ENCODE data around the gene C14orf119. TPM values are rescaled to one million over a fixed set of nuclear protein-coding genes. Genes with fewer than 3 reads are reported as not detected.

The C14orf119 gene
- total and polyA plus RNA-seq, 9 of the 15 experiments (the other 6 are each of a cell fraction or from before 2014, with no cell fraction given), result 36.7 to 251 (median 51.8) TPM

DNA sequence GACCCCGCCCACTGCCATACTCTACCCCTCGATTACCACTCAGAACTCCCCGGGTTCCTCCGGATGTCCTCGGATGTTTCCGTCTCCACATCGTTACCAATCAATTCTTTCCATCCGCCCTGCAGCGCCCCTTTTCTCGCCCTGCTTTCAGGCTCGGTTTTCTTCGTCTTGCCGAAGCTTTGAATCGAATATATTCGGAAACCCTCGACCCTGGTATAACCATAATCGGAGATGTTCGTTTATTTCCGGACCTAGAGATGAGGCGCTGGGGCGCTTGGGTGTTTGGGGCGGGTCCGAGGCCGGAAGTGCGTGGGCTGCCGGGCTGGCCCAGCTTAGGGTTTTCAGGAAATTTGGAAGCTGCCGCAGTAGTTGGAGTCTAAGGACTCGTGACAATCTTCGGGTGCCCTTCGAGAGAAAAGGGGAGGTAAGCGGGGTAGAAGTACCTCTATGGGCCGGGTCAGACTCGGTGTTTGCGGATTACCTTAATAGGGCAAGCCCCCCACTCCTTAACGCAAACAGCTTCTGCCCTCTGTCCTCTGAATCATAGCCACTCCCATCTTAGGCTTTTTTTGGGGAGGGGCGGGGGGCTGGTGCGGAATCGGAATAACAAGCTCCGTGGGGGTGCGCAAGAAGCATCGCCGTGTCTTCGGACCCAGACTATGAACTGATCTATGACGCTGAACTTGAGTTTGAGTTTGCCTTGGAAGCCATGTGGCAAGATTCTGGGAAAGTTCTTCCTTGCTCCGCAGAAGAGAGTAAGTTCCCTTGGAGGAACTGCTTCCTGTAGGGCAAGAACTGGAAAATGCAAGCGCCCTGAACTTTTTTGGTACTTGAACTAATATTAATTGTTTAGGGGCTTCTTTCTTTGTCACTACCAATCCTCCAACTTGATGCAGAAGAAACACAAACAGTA, at the start of gene C14orf119 (continued):
- TF ChIP-seq, protein P1, sequence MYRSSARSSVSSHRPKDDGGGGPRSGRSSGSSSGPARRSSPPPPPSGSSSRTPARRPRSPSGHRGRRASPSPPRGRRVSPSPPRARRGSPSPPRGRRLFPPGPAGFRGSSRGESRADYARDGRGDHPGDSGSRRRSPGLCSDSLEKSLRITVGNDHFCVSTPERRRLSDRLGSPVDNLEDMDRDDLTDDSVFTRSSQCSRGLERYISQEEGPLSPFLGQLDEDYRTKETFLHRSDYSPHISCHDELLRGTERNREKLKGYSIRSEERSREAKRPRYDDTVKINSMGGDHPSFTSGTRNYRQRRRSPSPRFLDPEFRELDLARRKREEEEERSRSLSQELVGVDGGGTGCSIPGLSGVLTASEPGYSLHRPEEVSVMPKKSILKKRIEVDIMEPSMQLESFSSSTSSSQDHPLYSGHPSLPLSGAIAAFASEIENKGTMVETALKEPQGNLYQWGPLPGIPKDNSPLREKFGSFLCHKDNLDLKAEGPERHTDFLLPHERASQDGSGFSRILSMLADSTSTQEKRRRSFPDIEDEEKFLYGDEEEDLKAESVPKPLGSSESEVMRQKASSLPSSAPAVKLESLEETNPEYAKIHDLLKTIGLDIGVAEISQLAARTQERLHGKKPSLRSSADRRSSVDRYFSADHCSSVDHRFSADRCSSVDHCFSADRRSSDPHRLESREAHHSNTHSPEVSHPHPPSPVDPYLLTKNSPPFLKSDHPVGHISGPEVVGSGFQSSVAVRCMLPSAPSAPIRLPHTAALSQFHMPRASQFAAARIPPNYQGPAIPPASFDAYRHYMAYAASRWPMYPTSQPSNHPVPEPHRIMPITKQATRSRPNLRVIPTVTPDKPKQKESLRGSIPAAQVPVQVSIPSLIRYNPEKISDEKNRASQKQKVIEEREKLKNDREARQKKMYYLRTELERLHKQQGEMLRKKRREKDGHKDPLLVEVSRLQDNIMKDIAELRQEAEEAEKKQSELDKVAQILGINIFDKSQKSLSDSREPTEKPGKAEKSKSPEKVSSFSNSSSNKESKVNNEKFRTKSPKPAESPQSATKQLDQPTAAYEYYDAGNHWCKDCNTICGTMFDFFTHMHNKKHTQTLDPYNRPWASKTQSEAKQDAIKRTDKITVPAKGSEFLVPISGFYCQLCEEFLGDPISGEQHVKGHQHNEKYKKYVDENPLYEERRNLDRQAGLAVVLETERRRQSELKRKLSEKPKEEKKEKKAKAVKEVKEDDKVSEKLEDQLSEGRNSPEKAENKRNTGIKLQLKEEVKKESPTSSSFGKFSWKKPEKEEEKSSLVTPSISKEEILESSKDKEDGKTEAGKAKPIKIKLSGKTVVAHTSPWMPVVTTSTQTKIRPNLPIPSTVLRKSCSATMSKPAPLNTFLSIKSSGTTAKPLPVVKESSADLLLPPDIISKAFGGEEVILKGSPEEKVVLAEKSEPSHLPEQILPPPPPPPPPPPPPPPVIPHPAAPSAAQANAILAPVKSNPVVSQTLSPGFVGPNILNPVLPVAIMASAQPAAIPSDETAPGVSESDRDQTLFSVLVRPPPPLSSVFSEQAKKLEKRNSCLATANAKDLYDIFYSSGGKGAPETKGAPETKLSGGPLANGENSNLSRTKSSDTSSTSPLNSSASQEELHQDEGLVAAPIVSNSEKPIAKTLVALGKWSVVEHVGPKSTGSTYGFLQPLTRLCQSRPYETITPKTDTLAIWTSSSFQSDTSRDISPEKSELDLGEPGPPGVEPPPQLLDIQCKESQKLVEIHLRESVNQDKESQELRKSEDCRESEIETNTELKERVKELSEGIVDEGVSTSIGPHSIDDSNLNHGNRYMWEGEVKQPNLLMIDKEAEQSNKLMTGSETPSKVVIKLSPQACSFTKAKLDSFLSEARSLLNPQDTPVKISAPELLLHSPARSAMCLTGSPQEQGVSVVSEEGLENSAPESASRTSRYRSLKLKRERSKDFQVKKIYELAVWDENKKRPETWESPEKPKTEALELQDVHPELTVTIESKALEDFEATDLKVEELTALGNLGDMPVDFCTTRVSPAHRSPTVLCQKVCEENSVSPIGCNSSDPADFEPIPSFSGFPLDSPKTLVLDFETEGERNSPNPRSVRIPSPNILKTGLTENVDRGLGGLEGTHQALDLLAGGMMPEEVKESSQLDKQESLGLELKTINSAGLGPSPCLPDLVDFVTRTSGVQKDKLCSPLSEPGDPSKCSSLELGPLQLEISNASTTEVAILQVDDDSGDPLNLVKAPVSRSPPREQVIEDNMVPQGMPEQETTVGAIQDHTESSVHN (IDR thresholded peaks at IDR 0.05; ENCODE audit: borderline replicate concordance in 1 of 2, low read depth in 1 of 2), result no peak
- TF ChIP-seq TEAD4 (IDR thresholded peaks at IDR 0.05; ENCODE audit: low read length) (peak; percentile 37), TEAD4 (CRISPR knock-in tag; IDR thresholded peaks at IDR 0.05; ENCODE audit: borderline replicate concordance) (no peak), FOXK1 (CRISPR knock-in tag; IDR thresholded peaks at IDR 0.05; ENCODE audit: borderline replicate concordance) (no peak), ZNF76 (CRISPR knock-in tag; IDR thresholded peaks at IDR 0.05; ENCODE audit: borderline replicate concordance) (no peak), PHB (CRISPR knock-in tag; IDR thresholded peaks at IDR 0.05) (0 out of 2 replicates have a peak, but pooled peaks have one; percentile 78)
- TF ChIP-seq, protein P2, sequence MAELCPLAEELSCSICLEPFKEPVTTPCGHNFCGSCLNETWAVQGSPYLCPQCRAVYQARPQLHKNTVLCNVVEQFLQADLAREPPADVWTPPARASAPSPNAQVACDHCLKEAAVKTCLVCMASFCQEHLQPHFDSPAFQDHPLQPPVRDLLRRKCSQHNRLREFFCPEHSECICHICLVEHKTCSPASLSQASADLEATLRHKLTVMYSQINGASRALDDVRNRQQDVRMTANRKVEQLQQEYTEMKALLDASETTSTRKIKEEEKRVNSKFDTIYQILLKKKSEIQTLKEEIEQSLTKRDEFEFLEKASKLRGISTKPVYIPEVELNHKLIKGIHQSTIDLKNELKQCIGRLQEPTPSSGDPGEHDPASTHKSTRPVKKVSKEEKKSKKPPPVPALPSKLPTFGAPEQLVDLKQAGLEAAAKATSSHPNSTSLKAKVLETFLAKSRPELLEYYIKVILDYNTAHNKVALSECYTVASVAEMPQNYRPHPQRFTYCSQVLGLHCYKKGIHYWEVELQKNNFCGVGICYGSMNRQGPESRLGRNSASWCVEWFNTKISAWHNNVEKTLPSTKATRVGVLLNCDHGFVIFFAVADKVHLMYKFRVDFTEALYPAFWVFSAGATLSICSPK (IDR thresholded peaks at IDR 0.05; ENCODE audit: borderline replicate concordance), result no peak
- TF ChIP-seq, protein P3, sequence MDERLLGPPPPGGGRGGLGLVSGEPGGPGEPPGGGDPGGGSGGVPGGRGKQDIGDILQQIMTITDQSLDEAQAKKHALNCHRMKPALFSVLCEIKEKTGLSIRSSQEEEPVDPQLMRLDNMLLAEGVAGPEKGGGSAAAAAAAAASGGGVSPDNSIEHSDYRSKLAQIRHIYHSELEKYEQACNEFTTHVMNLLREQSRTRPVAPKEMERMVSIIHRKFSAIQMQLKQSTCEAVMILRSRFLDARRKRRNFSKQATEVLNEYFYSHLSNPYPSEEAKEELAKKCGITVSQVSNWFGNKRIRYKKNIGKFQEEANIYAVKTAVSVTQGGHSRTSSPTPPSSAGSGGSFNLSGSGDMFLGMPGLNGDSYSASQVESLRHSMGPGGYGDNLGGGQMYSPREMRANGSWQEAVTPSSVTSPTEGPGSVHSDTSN (CRISPR knock-in tag; IDR thresholded peaks at IDR 0.05; ENCODE audit: low read depth), result no peak
- TF ChIP-seq, protein P3 (tag; conservative IDR thresholded peaks at IDR 0.05; ENCODE audit: low read depth), result no peak

All from K562 (cell line).